CD4-positive, alpha-beta T cell treated with Interferon gamma for 1 hour (primary cell): ENCODE measurements around the gene MBD2.
A peak's percentile ranks its signal among the peaks of the same experiment; 100 is the strongest.
"Not testable (repeated sequence)": the region's sequence is repeated elsewhere in the genome, so short reads cannot be mapped to it uniquely, and the experiment has no call there.

ENCODE experiments used
- DNase-seq: peaks from one replicate; pipeline ENCODE4 v3.0.0-alpha.2; 2020

Gene MBD2

DNA sequence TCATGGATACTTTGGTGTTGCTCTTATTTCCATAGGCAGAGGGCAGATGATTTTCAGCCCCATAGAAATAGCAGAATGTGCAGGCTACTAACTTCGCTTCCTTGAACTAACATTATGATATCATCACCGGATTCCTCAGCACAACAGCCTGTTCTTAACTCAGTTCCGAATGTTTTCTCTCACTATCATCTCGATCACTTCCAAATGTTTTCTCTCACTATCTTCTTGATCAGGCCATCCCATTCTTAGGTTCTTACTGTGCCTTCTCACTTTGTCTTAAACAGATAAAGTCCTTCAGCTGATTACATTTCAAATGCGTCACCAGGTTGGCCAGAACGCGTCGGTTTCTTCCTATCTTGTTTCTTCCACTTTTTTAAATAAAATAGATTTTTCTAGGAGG, 11.4 kb upstream of the MBD2 start:
- no peak for DNase-seq

DNA sequence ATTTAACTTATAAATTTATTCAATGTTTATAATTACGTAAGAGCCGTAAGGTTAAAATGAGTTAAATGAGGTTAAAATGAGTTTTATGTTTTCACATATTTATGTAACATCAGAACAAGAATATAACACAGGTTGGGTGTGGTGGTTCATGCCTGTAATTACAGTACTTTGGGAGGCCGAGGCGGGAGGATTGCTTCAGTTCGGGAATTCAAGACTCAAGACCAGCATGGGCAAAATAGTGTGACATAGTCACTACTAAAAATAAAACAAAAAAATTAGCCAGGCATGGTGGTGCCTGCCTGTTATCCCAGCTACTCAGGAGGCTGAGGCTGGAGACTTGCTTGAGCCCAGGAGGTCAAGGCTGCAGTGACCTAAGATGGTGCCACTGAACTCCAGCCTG, 9.3 kb upstream of the MBD2 start:
- DNase-seq, result no peak

DNA sequence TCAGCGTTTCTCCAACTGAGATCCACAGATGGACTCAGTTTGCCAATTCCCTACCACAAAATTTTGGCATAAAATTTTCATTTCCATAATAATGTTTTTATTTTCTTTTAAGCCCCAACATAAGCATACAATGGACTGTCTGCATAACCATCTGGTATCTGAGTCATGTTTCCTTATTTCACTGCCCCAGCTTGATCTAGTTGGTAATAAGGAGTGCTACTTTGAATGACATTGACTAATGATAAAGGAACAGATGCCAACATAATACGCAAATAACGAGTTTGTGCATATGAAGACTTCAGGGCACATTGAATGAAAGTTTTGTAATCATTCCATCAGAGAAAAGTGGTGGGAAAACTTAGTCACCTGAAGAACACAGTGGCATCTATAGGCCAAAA, 8.8 kb upstream of the MBD2 start:
- no peak for DNase-seq

DNA sequence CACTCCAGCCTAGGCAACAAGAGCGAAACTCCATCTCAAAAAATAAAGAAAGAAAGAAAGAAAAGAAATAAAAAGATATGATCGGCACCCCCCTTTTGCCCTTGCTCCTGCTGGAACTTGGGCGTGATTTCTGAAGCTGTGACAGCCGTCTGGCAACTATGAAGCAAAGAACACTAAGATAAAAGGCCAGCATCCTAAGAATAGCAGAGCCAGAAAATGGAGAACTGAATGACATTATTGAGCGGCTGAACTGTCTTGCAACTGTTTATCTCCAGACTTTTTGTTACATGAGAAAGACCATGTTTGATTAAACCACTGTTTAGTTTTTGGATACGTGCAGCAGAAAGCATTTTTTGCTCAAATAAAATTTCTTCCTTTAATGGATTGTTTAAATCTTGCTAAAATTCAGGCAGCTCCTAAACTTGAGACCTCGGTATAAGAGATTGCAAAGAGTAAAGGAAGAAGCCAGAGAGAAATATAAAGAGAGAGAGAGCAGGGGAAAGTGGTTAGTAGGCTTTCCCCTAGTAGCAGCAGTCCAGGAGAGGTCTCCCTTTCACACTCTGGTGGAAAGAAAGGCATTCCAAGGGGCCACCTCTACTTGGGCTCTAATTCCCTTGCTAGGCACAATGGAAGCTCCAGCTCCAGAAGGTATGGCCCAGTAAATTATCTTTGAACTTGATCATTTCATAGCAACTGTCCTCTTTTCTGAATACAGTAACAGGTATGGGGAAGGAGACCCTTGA, 8.2 kb upstream of the MBD2 start:
- DNase-seq, result no peak

DNA sequence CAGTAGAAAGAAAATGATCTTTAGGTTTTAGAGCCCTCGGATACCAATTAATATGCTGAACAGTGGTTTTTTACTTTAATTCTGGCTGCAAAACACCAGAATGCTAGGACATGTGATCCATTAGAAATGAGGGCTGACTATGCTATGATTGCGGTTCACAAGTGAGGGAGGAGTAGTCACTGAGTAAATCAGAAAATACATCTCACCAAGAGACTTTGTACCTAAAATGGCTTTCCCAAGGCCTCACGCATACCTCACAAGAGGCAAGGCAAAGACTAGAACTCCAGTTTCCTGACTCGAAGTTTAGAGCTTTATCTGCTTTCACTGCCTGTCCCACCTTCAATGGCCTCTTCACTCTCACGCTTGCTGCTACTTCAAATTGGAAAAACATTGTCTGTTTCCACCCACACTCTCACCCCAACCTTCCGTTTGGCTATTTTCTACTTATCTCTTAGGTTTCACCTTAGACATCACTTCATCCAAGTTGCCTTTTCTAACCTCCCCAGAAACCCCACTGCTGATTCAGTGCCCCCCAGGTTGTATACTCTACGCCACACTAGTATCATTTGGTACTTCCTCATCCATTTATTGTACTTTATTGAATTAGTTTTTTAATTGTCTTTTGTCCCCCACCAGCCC, 5.1 kb upstream of the MBD2 start:
- no peak for DNase-seq

DNA sequence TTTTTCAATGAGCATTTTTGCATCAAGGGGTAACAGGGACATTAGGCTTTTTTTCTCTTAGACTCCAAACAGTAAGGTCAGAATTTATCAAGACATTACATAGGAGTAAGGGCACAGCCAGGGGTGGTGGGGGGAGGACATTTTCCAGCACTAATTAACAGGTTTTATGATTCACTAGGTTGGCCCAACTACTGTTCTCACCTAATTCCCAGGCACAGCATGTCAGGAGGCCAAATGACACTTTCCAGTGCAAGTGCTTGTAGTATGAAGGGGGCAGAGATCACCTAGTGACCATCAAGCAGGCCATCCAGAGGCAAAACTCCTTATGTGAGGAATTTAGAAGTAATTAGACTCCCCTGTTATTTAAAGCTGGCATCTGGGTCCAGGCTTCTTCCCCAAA, 3.9 kb upstream of the MBD2 start:
- DNase-seq, result no peak

DNA sequence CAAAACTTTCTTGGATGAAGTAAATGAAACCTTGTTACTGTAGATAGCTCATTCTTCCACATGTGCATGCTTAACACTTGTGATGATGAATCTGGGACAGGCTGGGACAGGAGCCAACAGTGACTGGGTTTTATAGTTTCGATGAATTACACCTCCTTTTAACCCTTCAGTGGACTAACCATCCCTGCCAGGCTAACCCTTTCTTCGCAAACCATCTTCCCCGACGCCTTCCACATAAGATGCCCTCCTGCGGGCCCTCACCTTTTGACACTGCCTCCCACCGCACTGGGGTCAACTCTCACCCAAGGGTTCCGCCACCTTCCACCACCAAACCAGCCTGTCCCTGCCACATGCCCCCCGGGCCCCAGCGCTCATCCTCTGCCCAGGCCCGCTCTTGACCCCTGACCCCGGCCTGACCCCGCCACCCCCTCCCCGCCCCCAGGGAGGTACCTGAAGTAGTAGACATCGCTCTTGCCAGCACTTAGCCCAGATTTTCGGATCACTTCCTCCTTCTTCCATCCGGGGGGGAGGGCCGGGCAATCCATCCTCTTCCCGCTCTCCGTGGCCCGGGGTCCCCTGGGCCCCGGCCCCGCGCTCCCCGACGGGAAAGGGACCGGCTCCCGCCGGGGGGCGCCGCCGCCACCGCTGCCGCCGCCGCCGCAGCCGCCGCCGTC, 764 bp downstream of the MBD2 start:
- peak; percentile 38 for DNase-seq

DNA sequence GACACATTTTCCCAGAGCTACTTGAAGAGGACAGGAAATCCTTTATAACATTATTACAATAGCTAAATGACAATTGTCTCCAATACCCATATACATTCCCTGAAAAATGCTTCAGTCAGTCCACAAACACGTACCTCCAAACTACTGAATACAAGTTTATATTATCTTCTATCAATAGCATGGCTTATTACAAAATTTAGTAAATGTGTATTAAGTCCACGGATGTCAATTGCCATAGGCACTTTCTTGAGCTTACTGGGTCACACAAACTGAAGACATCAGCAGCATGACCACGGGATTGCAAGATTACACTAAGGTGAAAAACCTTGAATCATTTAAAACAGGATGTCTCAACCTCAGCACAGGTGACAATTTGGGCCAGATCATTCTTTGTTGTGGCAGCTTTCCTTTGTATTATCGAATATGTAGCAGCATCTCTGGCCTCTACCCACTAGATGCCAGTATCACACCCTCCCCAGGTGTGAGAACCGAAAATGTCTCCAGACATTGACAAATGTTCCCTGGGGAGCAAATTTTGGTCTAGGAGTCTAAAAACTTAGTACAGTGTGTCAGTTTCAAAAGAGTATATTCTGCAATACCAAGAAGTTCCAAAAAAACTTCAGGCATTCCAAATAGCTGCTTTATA, 1.4 kb downstream of the MBD2 start:
- peak; percentile 51 for DNase-seq

DNA sequence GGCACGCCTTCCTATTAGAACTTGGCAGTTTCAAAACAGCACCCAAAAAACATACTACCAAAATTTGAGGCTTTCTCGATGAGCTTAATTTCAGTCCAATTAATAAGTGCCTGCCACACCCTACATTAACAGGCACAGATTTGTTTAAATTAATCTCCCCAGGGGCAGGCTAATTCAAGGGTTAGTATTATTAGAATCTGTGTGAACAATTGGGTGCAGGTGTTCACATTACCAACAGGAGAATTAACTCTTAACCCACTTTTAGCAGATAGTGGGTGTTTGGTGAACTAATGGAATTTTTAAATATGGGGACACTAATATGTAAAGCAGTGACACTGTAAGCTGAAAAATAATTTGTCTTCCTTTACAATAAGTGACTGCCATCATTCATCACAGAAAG, 4.1 kb downstream of the MBD2 start:
- no peak for DNase-seq

DNA sequence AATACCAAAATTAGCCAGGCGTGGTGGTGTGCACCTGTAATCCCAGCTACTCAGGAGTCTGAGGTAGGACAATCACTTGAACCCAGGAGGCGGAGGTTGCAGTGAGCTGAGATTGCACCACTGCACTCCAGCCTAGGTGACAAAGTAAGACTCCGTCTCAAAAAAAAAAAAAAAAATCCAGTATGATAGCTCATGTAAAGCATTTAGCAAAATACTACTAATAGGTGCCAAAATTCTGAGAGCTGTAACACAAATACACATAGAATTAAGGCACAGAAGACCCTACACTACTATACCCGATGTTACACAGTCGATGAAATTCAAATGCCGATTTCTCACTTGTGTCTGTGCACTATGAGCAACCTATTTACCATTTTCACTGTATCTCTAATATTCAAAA, 5.7 kb downstream of the MBD2 start:
- DNase-seq, result not testable (repeated sequence)

DNA sequence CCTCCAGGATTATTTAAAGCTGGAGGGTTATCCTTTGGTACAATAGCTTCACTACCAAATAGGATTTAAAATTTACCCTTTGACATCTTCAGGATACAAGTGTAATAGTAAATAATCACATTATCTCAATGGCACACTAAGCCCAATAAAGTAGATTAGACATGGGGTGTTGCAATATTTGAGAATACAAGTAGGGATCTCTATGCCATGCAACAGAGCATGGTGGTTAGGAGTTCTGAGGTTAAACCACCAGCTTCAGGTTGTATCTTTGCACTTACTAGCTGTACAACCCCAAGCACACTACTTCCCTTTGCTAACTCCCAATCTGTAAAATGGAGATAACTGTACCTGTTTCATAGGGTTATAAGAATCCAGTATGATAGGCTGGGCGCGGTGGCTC, 6.2 kb downstream of the MBD2 start:
- no peak for DNase-seq

DNA sequence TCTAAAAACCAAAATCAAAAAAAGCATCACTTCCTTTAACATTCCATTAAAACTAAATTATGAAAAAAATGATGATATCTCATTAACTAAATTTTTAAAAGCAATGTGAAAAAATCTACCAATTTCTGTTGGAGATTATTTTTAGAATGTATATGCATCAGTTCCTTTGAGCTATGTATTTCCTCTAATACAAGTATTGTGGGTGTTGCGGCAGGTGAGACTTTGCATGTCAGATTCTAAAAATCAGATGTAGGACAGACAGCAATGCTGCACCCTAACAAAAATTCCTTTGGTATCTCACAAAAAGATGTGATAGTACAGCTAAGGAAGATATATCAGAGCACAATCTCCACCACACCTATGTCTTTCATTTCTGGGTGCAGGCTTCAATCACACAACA, 6.8 kb downstream of the MBD2 start:
- DNase-seq, result no peak

DNA sequence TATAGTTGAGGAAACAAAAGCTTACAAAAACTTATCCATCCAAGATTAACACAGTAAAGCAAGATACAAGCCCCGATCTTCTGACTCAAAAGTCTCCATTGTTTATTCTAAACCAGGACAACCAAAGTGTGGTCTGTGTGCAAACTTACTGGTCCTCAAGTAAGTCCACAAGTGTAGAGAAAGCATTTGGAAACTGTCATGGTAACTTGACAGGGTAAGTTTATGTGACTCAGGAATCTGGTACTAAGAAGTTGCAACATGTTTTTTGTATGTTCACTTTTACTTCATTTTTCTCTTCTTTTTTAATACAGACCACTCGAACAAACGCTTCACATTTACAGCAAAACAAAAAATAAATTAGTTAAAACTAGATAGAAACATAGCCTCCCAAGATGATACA, 9.4 kb downstream of the MBD2 start:
- no peak for DNase-seq

DNA sequence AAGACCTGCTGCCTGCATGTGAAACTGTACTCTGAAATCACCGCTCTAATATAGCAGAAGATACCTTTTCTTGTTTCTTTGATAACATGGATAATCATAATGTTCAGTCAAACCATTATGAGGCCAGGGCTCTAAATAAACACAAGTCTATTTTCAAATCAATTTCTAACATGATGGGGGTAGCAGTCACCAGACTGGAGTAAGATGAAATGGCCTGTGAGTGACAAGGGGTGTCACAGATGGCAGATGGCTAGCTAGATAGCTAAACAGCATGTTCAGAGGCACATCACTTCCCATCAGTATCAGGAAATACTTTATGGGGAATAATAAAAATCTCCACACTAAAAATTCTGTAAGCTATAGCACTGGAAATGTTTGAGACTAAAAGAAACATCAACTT, 14.0 kb downstream of the MBD2 start:
- no peak for DNase-seq

DNA sequence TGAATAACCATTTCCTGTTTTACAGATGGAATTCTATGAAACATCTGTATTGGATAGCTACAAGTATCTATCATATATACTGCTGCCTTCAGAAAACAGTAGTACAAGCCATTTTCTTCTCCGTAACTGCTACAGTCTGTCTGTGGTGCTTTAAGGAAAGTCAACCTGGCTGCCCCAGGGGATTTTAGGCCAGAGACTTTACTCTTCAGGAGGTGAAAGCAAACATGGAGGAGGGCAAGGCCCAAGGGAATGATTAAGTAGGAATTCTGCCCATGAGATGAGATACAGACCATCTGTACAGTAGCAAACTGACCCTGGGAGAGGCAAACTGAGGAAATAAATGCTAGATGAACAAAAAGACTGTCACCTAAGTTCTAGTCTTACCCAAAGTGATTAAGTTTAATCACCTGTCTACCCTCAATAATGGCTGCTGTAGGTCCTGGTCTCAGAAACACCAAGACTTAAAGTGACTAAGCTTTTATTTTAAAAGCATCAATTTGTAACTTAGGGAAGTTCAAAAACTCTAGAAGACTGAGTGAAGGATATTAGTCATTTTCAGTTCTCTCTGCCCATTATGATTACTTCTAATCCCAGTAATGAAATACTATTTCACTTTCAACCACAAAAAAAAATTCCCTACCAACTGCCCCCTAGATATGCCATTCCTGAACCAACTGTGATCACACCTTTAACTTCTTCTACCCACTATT, 14.8 kb downstream of the MBD2 start:
- DNase-seq, result no peak

DNA sequence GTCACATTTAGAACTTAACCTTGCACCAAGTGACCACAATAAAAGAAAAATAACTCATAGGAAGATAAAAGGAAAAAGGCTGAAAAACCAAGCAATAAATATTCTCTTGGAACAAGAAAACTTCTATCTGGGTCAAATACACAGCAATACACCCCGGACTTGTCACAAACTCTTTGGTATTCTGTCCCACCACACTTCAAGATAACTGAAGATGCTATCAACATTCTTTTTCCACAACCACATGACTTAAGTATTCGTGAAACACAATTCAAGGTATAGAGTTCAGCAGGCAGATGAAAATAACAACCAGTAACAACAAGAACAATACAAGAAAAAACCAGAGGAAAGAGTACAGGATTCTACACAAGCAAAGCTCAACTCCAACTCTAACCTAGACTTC, 18.0 kb downstream of the MBD2 start:
- DNase-seq, result no peak

DNA sequence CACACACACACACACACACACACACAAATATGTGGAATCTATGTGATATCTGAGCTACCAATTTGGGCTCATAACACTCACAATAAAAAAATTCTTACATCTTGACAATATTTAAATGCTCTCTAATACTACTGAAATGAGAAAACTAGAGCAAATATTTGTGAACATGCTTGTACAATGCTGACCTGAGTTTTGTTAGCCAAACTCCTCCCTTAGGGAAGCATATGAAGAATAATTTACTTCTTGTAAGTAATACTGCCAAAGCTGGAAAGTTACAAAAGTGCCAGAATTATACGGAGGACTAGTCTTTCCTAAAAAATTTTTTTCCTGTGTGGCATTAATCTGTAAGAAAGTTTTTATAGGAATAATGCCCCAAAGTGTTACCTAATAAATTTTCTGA, 18.5 kb downstream of the MBD2 start:
- no peak for DNase-seq

DNA sequence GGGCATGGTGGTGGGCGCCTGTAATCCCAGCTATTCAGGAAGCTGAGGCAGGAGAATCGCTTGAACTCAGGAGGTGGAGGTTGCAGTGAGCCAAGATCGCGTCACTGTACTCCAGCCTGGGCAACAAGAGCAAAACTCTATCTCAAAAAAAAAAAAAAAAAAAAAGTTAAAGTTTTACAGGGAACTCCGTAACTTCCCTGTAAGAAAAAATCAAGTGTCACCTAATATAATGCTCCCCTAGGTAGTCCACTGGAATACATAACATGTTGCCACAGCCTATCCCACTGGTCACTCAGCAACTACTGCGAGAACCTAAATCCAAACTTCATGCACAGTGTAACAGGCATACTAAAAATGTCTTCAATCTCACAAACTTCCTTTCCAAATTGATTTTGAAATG, 19.0 kb downstream of the MBD2 start:
- not testable (repeated sequence) for DNase-seq

DNA sequence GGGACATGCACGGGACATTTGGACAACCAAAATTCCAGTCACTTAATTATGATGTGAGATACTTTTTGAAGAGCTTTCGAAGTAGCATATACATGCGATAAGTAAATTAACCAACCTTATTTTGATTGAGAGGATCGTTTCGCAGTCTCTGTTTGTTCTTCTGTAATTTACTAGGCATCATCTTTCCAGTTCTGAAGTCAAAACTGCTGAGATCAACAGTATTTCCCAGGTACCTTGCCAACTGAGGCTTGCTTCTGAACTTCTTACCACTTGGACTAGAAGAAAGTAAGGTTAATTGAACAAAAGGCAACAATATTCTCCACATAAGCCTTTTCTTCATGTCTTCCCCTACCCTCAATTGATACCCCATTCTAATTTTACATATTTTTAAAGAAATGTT, 19.6 kb downstream of the MBD2 start:
- DNase-seq, result no peak

DNA sequence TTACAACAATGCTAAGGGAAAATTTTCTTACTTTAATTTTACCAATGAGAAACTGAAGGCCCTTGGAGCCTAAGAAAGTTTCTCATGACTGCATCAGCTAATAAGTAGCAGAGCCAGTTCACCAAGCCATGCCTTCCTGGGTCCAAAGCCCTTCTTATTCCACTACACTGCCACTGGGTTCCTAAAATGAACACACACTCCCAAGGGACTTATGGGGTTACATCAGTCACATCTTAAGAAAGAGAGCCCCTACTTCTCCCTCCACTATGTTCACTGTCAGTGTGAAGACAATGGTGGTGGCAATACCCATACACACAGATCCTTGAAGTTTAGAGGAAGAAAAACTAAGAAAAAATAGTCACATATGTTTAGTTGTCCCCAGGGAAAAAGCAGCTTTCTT, 20.6 kb downstream of the MBD2 start:
- DNase-seq, result no peak

DNA sequence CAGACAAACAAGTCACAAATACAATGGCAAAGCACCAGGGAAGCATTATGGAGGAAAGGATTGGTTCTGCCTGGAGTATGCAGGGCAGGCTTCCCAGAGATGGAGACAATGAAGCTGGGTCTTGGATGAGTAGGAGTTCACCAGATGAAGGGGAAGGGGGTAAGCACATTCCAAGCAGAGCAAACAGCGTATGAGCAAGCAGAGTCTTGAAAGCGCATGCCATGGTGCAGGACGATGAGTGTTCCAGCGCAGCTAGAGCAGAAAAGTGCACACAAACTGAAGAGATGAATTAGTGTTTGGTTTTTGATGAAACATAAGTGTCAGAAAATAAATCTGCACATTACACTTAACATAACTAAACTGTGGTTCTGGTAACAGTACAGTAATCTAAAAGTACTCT, 21.6 kb downstream of the MBD2 start:
- DNase-seq, result no peak

DNA sequence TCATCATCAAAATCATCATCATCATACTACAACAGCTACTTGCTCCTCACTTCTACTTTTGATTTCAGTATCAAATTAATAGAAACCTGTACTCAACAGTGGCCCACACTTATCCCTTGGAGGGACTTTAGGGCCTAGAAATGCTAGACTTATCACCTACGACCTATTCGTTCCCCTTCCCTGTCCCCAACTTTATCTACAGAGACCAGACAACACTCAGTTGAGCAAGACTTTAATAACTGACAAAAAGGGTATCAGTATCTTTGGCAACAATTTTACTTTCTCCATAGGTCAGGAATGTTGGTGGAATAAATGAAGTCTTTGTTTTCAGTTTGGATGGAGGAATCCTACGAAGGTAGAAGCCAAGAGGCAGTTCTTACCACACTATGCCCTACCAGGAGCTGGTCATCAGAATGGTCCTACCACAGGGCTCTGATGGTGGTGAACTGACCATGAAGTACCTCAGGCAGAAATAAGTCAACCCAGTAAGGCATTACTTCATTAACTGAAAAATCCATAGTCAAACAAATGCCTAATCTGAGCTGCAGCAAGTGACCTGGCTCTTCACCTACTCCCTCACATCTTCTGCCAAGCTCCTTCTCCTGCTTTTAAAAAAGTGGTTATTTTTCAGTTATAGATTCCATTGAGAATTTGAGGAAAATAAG, 26.6 kb downstream of the MBD2 start:
- no peak for DNase-seq

DNA sequence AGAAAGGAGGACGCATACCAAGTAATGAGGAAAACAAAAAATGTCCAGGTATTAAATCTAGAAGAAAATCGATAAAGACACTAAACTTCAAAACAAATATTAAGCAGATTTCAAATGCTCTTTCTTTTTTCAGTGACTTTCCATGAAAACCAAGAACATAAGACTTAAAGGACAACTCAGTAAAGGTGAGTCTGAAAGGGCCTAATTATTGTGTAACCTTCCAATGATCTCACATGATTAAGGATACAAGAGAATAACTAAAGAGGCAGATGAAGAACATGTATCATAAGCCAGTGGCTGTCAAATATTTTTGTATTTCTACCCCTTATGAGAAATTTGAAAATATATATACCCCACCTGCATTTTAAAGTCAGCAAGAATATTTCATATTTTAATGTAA, 30.7 kb downstream of the MBD2 start:
- no peak for DNase-seq
